AG20443 (cell line): Measurements from ENCODE around the gene PRAME.
"Not testable (repeated sequence)": the region's sequence is repeated elsewhere in the genome, so short reads cannot be mapped to it uniquely, and the experiment has no call there.

Source experiments
- DNase-seq: peaks from one replicate; pipeline ENCODE4 v3.0.0; 2012; ENCODE audit warnings: low spot score, mixed read lengths

The PRAME gene

GRCh38 chr22:22520667-22521602, 38.1 kb downstream of the PRAME start:
- DNase-seq, result no peak

GRCh38 chr22:22520020-22520656, 38.9 kb downstream of the PRAME start, which contains the start of gene ZNF280A:
TSS of gene ZNF280A (minus strand) at chr22:22520270. CDS start at chr22:22515630, 4,640 bp downstream.
- DNase-seq, result no peak

- DNase-seq, result no peak
Observed at GRCh38 chr22:22519591-22519990, 39.5 kb downstream of the PRAME start.

GRCh38 chr22:22516992-22517391, 42.1 kb downstream of the PRAME start:
- DNase-seq, result no peak

- no peak for DNase-seq
Observed at GRCh38 chr22:22515890-22516289, 43.2 kb downstream of the PRAME start.

GRCh38 chr22:22514431-22514830, 44.6 kb downstream of the PRAME start:
- DNase-seq, result not testable (repeated sequence)

GRCh38 chr22:22513619-22514018, 45.4 kb downstream of the PRAME start:
- no peak for DNase-seq

- no peak for DNase-seq
Observed at GRCh38 chr22:22512951-22513350, 46.1 kb downstream of the PRAME start.

- not testable (repeated sequence) for DNase-seq
Observed at GRCh38 chr22:22510833-22511232, 48.2 kb downstream of the PRAME start.

GRCh38 chr22:22509912-22510311, 49.2 kb downstream of the PRAME start:
- not testable (repeated sequence) for DNase-seq

GRCh38 chr22:22508274-22509176, 50.5 kb downstream of the PRAME start, which contains the start of gene ZNF280B:
TSS of gene ZNF280B (minus strand) at chr22:22508742. CDS start at chr22:22489398, 19,344 bp downstream.
- peak; percentile 86 for DNase-seq

- no peak for DNase-seq
Observed at GRCh38 chr22:22507743-22508273, 51.3 kb downstream of the PRAME start.

GRCh38 chr22:22506736-22507135, 52.3 kb downstream of the PRAME start:
- no peak for DNase-seq

- DNase-seq, result no peak
Observed at GRCh38 chr22:22498267-22498666, 60.8 kb downstream of the PRAME start.
